NCI-H1436 (cell line): ENCODE measurements around the gene CACNA2D2.
A peak's percentile ranks its signal among the peaks of the same experiment; 100 is the strongest.

ENCODE experiments used
- DNase-seq: peaks from one replicate; lab custom pipeline; 2025; lab: John Stamatoyannopoulos, UW

CACNA2D2 gene

GRCh38 chr3:50395070-50395860 is 108.2 kb downstream of the CACNA2D2 start:
- DNase-seq, result no peak

- no peak for DNase-seq
Observed at GRCh38 chr3:50393061-50393460, 110.4 kb downstream of the CACNA2D2 start.

- DNase-seq, result no peak
Observed at GRCh38 chr3:50392101-50392715, 111.2 kb downstream of the CACNA2D2 start.

- DNase-seq, result no peak
Observed at GRCh38 chr3:50390508-50391224, 112.8 kb downstream of the CACNA2D2 start.

- DNase-seq, result no peak
Observed at GRCh38 chr3:50389414-50389767, 114.0 kb downstream of the CACNA2D2 start.

GRCh38 chr3:50388720-50389413 is 114.6 kb downstream of the CACNA2D2 start:
- no peak for DNase-seq

- DNase-seq, result no peak
Observed at GRCh38 chr3:50388016-50388719, 115.3 kb downstream of the CACNA2D2 start.

- no peak for DNase-seq
Observed at GRCh38 chr3:50385754-50386153, 117.7 kb downstream of the CACNA2D2 start.

- no peak for DNase-seq
Observed at GRCh38 chr3:50383750-50384149, 119.7 kb downstream of the CACNA2D2 start.

GRCh38 chr3:50382722-50383121 is 120.7 kb downstream of the CACNA2D2 start:
- no peak for DNase-seq

- peak; percentile 41 for DNase-seq
Observed at GRCh38 chr3:50381383-50381782, 122.1 kb downstream of the CACNA2D2 start.

- DNase-seq, result no peak
Observed at GRCh38 chr3:50380405-50381085, 122.9 kb downstream of the CACNA2D2 start.

GRCh38 chr3:50378757-50379156 is 124.7 kb downstream of the CACNA2D2 start:
- DNase-seq, result no peak

- no peak for DNase-seq
Observed at GRCh38 chr3:50378024-50378423, 125.4 kb downstream of the CACNA2D2 start.

- DNase-seq, result no peak
Observed at GRCh38 chr3:50375258-50375931, 128.0 kb downstream of the CACNA2D2 start.

GRCh38 chr3:50374363-50375257 is 128.8 kb downstream of the CACNA2D2 start:
- DNase-seq, result no peak

- DNase-seq, result no peak
Observed at GRCh38 chr3:50373146-50374051, 130.0 kb downstream of the CACNA2D2 start.

- DNase-seq, result no peak
Observed at GRCh38 chr3:50372349-50372748, 131.1 kb downstream of the CACNA2D2 start.
